Measurements from ENCODE around the gene GDF7.

The GDF7 gene

GRCh38 chr2:20666304-20667150 is at the start of gene GDF7:
GDF7 (plus strand) TSS chr2:20667144; CDS start chr2:20667240, 96 bp downstream.
- peak; percentile 13 for TF ChIP-seq CTCF (IDR thresholded peaks at IDR 0.05; ENCODE audit: low read depth, low read length)
- DNase-seq (ENCODE audit: low read depth in 2 of 2): peak in 1 of 2 donors; percentile 31
- peak within 1 kb of the TSS; percentile 36 to 38 for H3K4me3 ChIP-seq (replicated peaks in 1 of 2; ENCODE audit: low read depth in 2 of 2, low read length in 2 of 2)

- peak; percentile 100 for DNase-seq (ENCODE audit: low read depth in 2 of 2)
- H3K4me3 ChIP-seq (replicated peaks in 1 of 2; ENCODE audit: low read depth in 2 of 2, low read length in 2 of 2): no peak overlapping the region
- TF ChIP-seq CTCF (IDR thresholded peaks at IDR 0.05; ENCODE audit: low read depth, low read length): peak; percentile 68
These were observed 49.0 kb upstream of the GDF7 start for GRCh38 chr2:20617892-20618467.

- TF ChIP-seq CTCF (IDR thresholded peaks at IDR 0.05; ENCODE audit: low read depth, low read length): no peak
- DNase-seq (ENCODE audit: low read depth in 2 of 2): no peak
- no peak overlapping the region for H3K4me3 ChIP-seq (replicated peaks in 1 of 2; ENCODE audit: low read depth in 2 of 2, low read length in 2 of 2)
These were observed 48.5 kb upstream of the GDF7 start for GRCh38 chr2:20618468-20618885.

GRCh38 chr2:20618886-20619521 is 47.9 kb upstream of the GDF7 start:
- TF ChIP-seq CTCF (IDR thresholded peaks at IDR 0.05; ENCODE audit: low read depth, low read length): no peak
- DNase-seq (ENCODE audit: low read depth in 2 of 2): no peak
- H3K4me3 ChIP-seq (replicated peaks in 1 of 2; ENCODE audit: low read depth in 2 of 2, low read length in 2 of 2): no peak overlapping the region

GRCh38 chr2:20619624-20620024 is 47.3 kb upstream of the GDF7 start:
- no peak for DNase-seq (ENCODE audit: low read depth in 2 of 2)
- no peak for TF ChIP-seq CTCF (IDR thresholded peaks at IDR 0.05; ENCODE audit: low read depth, low read length)
- H3K4me3 ChIP-seq (replicated peaks in 1 of 2; ENCODE audit: low read depth in 2 of 2, low read length in 2 of 2): no peak overlapping the region

GRCh38 chr2:20620271-20620681 is 46.7 kb upstream of the GDF7 start:
- no peak for DNase-seq (ENCODE audit: low read depth in 2 of 2)
- H3K4me3 ChIP-seq (replicated peaks in 1 of 2; ENCODE audit: low read depth in 2 of 2, low read length in 2 of 2): no peak overlapping the region
- TF ChIP-seq CTCF (IDR thresholded peaks at IDR 0.05; ENCODE audit: low read depth, low read length): no peak

Measured in cardiac fibroblast (primary cell).